CD8-positive, alpha-beta memory T cell (primary cell): ENCODE data around the gene SHMT2. TPM values are rescaled to one million over a fixed set of nuclear protein-coding genes. Genes with fewer than 3 reads are reported as not detected.

ENCODE experiments used
- CTCF ChIA-PET: fragments of 350-600 bp; sonication (Branson Sonifier 250); formaldehyde crosslinking; loops from one replicate; lab custom pipeline; 2021; ENCODE audit warnings: antibody characterized with exemption; lab: Charles Lee
- POLR2A ChIA-PET: fragments of 350-600 bp; sonication (Branson Sonifier 250); formaldehyde crosslinking; loops from one replicate; lab custom pipeline; 2021; ENCODE audit warnings: antibody characterized with exemption; lab: Charles Lee
- DNase-seq, 5 donors: peaks; one replicate each; pipeline versions ENCODE4 v3.0.0 to v3.0.0-alpha.2; 2020 to 2022; ENCODE audit warnings: mixed read lengths in 1 of 5
- H3K27ac ChIP-seq: one replicate; pipeline ENCODE4 v1.7.0; 2013; ENCODE audit warnings: low read depth, mild to moderate bottlenecking, low read length, moderate library complexity
- H3K27me3 ChIP-seq: 2 replicates; pipeline ENCODE4 v1.7.0; 2013; ENCODE audit warnings: low read length, mild to moderate bottlenecking; ENCODE audit not compliant: insufficient read depth, poor library complexity, severe bottlenecking
- H3K36me3 ChIP-seq: 2 replicates; pipeline ENCODE4 v1.7.0; 2013; ENCODE audit warnings: mild to moderate bottlenecking, low read length, moderate library complexity; ENCODE audit not compliant: insufficient read depth
- H3K4me1 ChIP-seq: 2 replicates; pipeline ENCODE4 v1.7.0; 2013; ENCODE audit warnings: mild to moderate bottlenecking, low read length, moderate library complexity; ENCODE audit not compliant: insufficient read depth
- H3K4me3 ChIP-seq: 2 replicates; pipeline ENCODE4 v1.7.0; 2013; ENCODE audit warnings: mild to moderate bottlenecking, low read length
- H3K9me3 ChIP-seq: 2 replicates; pipeline ENCODE4 v1.7.0; 2013; ENCODE audit warnings: mild to moderate bottlenecking, low read length
- H3K27ac Mint-ChIP-seq, 8 donors: one replicate each; pipeline ENCODE4 v1.8.0; 2020 to 2021; ENCODE audit warnings: mixed read lengths in 8 of 8, mild to moderate bottlenecking in 6 of 8, inconsistent platforms in 3 of 8, moderate library complexity in 3 of 8
- H3K27me3 Mint-ChIP-seq, 2 donors: one replicate each; pipeline ENCODE4 v1.8.0; 2020 to 2021; ENCODE audit warnings: mixed read lengths in 2 of 2, mild to moderate bottlenecking in 1 of 2, moderate library complexity in 1 of 2
- H3K36me3 Mint-ChIP-seq, 3 donors: one replicate each; pipeline ENCODE4 v1.8.0; 2020 to 2021; ENCODE audit warnings: mixed read lengths in 3 of 3, inconsistent platforms in 1 of 3, mild to moderate bottlenecking in 1 of 3
- H3K4me1 Mint-ChIP-seq, 3 donors: one replicate each; pipeline ENCODE4 v1.8.0; 2020 to 2021; ENCODE audit warnings: mixed read lengths in 3 of 3, inconsistent platforms in 1 of 3, mild to moderate bottlenecking in 1 of 3
- H3K4me3 Mint-ChIP-seq, 7 donors: one replicate each; pipeline ENCODE4 v1.8.0; 2020 to 2021; ENCODE audit warnings: mixed read lengths in 7 of 7, mild to moderate bottlenecking in 6 of 7, moderate library complexity in 4 of 7, inconsistent platforms in 2 of 7
- H3K9me3 Mint-ChIP-seq, 5 donors: one replicate each; pipeline ENCODE4 v1.8.0; 2020 to 2022; ENCODE audit warnings: mixed read lengths in 5 of 5, mild to moderate bottlenecking in 3 of 5, moderate library complexity in 2 of 5, inconsistent platforms in 1 of 5
- polyA plus RNA-seq: library from polyadenylated mRNA; unstranded; fragments of 300-500 nt; fragmentation: Illumina TruSeq; gene quantifications from one replicate; pipeline ENCODE4 v1.2.3, GENCODE V29; 2021
- total RNA-seq, 2 experiments: library from RNA; stranded (reverse); gene quantifications; one replicate each; pipeline ENCODE4 v1.2.3, GENCODE V29; 2021

SHMT2 gene
- total and polyA plus RNA-seq, 3 experiments from 2014 or later, result 34.7 to 352 (median 349) TPM

DNA sequence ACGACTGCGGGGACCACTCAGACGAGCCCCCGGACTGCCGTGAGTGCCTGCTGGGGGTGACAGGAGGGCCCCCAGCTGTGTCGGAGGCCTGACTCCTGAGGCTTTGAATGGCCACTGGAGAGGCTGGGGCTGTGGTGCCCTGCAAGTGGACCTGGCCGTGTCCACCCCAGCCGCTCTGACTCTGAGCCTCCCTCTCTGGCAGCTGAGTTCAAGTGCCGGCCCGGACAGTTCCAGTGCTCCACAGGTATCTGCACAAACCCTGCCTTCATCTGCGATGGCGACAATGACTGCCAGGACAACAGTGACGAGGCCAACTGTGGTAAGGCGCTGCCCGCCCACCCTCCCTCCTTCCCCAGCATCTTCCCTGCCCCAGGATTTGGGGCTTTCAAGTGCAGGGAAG is 29.0 kb upstream of the SHMT2 start:
- no peak overlapping the region for H3K4me3 ChIP-seq
- H3K27ac ChIP-seq, result no peak overlapping the region
- H3K4me1 ChIP-seq, result no peaks in the 10 kb centered on the region
- Mint-ChIP-seq H3K36me3 (peaks cover 0 to 5% (median 0%) of the 10 kb centered on the region in 3 donors), H3K27me3 (no peaks in the 10 kb centered on the region), H3K27ac (no peak overlapping the region), H3K4me3 (no peak overlapping the region), H3K4me1 (no peaks in the 10 kb centered on the region), H3K9me3 (peaks cover 0 to 2% (median 0%) of the 10 kb centered on the region in 5 donors)
- no peaks in the 10 kb centered on the region for H3K27me3 ChIP-seq
- ChIA-PET CTCF (no interaction called here), POLR2A (no interaction called here)
- no peaks in the 10 kb centered on the region for H3K36me3 ChIP-seq
- DNase-seq, result no peak
- no peaks in the 10 kb centered on the region for H3K9me3 ChIP-seq

DNA sequence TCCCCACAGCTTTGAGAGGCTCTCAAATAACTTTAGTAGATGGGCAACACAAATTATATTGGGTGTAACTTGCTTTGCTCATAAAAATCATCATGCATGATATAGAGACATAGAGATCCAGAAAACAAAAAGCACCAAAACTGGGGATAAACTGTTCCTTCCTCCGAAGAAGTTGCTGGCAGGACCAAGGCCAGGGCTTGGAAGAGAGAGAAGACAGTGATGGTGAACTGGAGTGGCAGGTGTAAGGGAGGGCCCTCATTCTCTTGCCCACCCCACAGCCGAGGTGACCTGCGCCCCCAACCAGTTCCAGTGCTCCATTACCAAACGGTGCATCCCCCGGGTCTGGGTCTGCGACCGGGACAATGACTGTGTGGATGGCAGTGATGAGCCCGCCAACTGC is 28.3 kb upstream of the SHMT2 start:
- CTCF ChIA-PET, result interaction anchor here (1.0 kb wide), 1 partner anchor 89 kb away, joined by 3 read pairs; no protein-coding TSS in a partner anchor
- Histone ChIP-seq H3K4me3 (no peak overlapping the region), H3K27ac (no peak overlapping the region), H3K9me3 (no peaks in the 10 kb centered on the region), H3K36me3 (no peaks in the 10 kb centered on the region), H3K4me1 (no peaks in the 10 kb centered on the region), H3K27me3 (no peaks in the 10 kb centered on the region)
- Mint-ChIP-seq H3K4me1 (no peaks in the 10 kb centered on the region), H3K27me3 (no peaks in the 10 kb centered on the region), H3K27ac (no peak overlapping the region), H3K36me3 (peaks cover 0 to 4% (median 0%) of the 10 kb centered on the region in 3 donors), H3K9me3 (peaks cover 0 to 2% (median 0%) of the 10 kb centered on the region in 5 donors), H3K4me3 (no peak overlapping the region)
- no peak for DNase-seq
- POLR2A ChIA-PET, result no interaction called here

DNA sequence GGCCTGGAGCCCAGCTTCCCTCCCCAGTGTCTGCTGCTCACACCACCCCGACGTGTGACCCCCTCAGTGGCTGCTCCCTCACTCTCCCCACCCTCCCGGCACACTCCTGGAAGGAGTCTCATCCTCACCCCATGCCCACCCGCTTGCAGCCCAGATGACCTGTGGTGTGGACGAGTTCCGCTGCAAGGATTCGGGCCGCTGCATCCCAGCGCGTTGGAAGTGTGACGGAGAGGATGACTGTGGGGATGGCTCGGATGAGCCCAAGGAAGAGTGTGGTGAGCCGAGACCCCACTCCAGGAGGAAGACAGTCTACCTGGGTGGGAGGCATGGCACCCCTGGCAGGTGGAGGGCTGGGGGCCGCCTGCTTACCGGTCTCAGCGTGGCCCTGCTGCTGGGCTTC is 27.9 kb upstream of the SHMT2 start:
- Histone ChIP-seq H3K36me3 (no peaks in the 10 kb centered on the region), H3K4me1 (no peaks in the 10 kb centered on the region), H3K27me3 (no peaks in the 10 kb centered on the region), H3K4me3 (no peak overlapping the region), H3K9me3 (no peaks in the 10 kb centered on the region), H3K27ac (no peak overlapping the region)
- Mint-ChIP-seq H3K27ac (no peak overlapping the region), H3K36me3 (no peaks in the 10 kb centered on the region), H3K4me1 (no peaks in the 10 kb centered on the region), H3K9me3 (peaks cover 0 to 2% (median 0%) of the 10 kb centered on the region in 5 donors), H3K4me3 (no peak overlapping the region), H3K27me3 (no peaks in the 10 kb centered on the region)
- CTCF ChIA-PET, result interaction anchor here (1.0 kb wide), 1 partner anchor 90 kb away, joined by 3 read pairs; no protein-coding TSS in a partner anchor
- POLR2A ChIA-PET, result no interaction called here
- DNase-seq, result no peak

DNA sequence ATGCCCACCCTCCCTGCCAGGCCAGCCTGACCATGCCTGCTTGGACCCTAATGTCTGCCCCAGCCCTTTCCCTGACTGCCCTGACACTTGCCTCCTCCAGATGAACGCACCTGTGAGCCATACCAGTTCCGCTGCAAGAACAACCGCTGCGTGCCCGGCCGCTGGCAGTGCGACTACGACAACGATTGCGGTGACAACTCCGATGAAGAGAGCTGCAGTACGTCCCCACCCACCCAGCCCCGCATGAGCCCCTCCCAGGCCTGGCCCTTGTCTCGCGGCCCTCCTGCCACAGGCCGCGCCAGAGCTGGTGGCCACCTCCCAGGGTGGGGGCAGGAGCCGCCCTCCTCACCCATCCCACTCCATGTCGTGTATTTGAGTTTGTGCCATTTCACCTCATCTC is 27.2 kb upstream of the SHMT2 start:
- peak overlapping the region in 1 of 7 donors; percentile 42 for H3K4me3 Mint-ChIP-seq
- H3K27me3 Mint-ChIP-seq, result no peaks in the 10 kb centered on the region
- Histone ChIP-seq H3K4me3 (no peak overlapping the region), H3K36me3 (no peaks in the 10 kb centered on the region), H3K27ac (no peak overlapping the region), H3K27me3 (no peaks in the 10 kb centered on the region), H3K9me3 (no peaks in the 10 kb centered on the region), H3K4me1 (no peaks in the 10 kb centered on the region)
- no peaks in the 10 kb centered on the region for H3K4me1 Mint-ChIP-seq
- H3K27ac Mint-ChIP-seq, result no peak overlapping the region
- H3K36me3 Mint-ChIP-seq, result no peaks in the 10 kb centered on the region
- ChIA-PET POLR2A (no interaction called here), CTCF (interaction anchor here (1.0 kb wide), 1 partner anchor 91 kb away, joined by 3 read pairs; no protein-coding TSS in a partner anchor)
- DNase-seq, result no peak
- peaks cover 0 to 2% (median 0%) of the 10 kb centered on the region in 5 donors for H3K9me3 Mint-ChIP-seq

DNA sequence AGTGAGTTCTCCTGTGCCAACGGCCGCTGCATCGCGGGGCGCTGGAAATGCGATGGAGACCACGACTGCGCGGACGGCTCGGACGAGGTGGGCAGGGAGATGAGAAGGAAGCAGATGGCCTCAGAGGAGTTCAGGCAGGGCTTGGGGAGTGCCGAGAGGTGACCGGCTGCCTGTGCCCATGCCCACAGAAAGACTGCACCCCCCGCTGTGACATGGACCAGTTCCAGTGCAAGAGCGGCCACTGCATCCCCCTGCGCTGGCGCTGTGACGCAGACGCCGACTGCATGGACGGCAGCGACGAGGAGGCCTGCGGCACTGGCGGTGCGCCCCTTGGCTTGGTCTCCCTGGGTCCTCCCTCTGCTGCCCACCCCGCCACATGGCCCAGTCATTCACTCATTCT is 26.3 kb upstream of the SHMT2 start:
- Histone ChIP-seq H3K9me3 (no peaks in the 10 kb centered on the region), H3K27ac (no peak overlapping the region), H3K4me3 (no peak overlapping the region), H3K27me3 (no peaks in the 10 kb centered on the region), H3K36me3 (no peaks in the 10 kb centered on the region), H3K4me1 (no peaks in the 10 kb centered on the region)
- H3K4me3 Mint-ChIP-seq, result no peak overlapping the region
- H3K4me1 Mint-ChIP-seq, result no peaks in the 10 kb centered on the region
- H3K27me3 Mint-ChIP-seq, result no peaks in the 10 kb centered on the region
- peaks cover 0 to 2% (median 0%) of the 10 kb centered on the region in 5 donors for H3K9me3 Mint-ChIP-seq
- no peak overlapping the region for H3K27ac Mint-ChIP-seq
- H3K36me3 Mint-ChIP-seq, result no peaks in the 10 kb centered on the region
- DNase-seq, result no peak
- ChIA-PET CTCF (no interaction called here), POLR2A (no interaction called here)

DNA sequence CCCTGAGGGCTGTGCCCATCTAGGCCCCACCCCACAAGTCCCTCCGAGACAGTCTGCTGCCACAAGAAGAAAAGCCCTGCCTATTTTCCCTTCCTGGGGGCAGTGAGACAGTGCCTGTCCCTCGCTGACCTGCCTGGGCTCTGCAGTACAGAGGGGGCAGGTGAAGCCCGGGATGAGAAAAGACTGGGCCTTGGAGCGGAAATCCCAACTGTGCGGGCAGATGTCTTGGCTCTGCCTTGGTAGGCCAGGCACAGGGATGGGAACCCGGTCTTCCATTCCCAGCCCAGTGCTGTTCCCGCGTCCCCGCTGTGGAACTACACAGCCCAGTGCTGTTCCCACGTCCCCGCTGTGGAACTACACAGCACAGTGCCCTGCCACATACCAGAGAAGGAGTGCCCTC is 25.7 kb upstream of the SHMT2 start:
- Mint-ChIP-seq H3K36me3 (no peaks in the 10 kb centered on the region), H3K4me3 (no peak overlapping the region), H3K27me3 (no peaks in the 10 kb centered on the region), H3K9me3 (peaks cover 0 to 2% (median 0%) of the 10 kb centered on the region in 5 donors), H3K27ac (no peak overlapping the region), H3K4me1 (no peaks in the 10 kb centered on the region)
- Histone ChIP-seq H3K36me3 (no peaks in the 10 kb centered on the region), H3K27me3 (no peaks in the 10 kb centered on the region), H3K4me3 (no peak overlapping the region), H3K9me3 (no peaks in the 10 kb centered on the region), H3K4me1 (no peaks in the 10 kb centered on the region), H3K27ac (no peak overlapping the region)
- no peak for DNase-seq
- ChIA-PET POLR2A (no interaction called here), CTCF (no interaction called here)

DNA sequence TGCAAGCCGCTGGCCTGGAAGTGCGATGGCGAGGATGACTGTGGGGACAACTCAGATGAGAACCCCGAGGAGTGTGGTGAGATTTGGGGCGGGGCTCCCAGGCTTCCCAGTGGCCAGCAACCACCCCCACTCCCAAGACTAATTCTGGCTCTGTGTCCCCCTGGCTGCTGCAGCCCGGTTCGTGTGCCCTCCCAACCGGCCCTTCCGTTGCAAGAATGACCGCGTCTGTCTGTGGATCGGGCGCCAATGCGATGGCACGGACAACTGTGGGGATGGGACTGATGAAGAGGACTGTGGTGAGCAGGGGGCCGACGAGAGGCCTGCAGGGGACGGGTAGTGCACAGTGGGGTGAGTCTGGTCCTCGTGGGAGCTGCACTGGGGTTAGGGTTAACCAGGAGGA is 25.1 kb upstream of the SHMT2 start:
- Mint-ChIP-seq H3K27ac (peak overlapping the region in 1 of 8 donors; percentile 74), H3K36me3 (no peaks in the 10 kb centered on the region), H3K9me3 (peaks cover 0 to 2% (median 0%) of the 10 kb centered on the region in 5 donors), H3K4me1 (no peaks in the 10 kb centered on the region), H3K27me3 (peaks cover 0 to 2% of the 10 kb centered on the region in 2 donors), H3K4me3 (no peak overlapping the region)
- CTCF ChIA-PET, result no interaction called here
- Histone ChIP-seq H3K27ac (no peak overlapping the region), H3K9me3 (no peaks in the 10 kb centered on the region), H3K4me1 (no peaks in the 10 kb centered on the region), H3K4me3 (no peak overlapping the region), H3K36me3 (no peaks in the 10 kb centered on the region), H3K27me3 (no peaks in the 10 kb centered on the region)
- POLR2A ChIA-PET, result no interaction called here
- DNase-seq, result no peak

DNA sequence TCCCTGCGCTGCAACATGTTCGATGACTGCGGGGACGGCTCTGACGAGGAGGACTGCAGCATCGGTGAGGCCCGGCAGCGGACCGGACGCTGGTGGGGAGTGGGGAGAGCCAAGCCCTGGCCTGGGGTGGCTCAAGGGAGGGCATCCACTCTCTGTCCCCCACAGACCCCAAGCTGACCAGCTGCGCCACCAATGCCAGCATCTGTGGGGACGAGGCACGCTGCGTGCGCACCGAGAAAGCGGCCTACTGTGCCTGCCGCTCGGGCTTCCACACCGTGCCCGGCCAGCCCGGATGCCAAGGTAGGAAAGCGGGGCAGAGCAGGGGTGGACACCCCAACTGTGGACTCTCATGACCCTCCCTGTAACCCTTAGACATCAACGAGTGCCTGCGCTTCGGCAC is 24.3 kb upstream of the SHMT2 start:
- CTCF ChIA-PET, result no interaction called here
- peaks cover 0 to 2% (median 0%) of the 10 kb centered on the region in 5 donors for H3K9me3 Mint-ChIP-seq

More for the DNA sequence above, 24.3 kb upstream of the SHMT2 start:
- H3K27ac Mint-ChIP-seq, result no peak overlapping the region
- H3K27me3 Mint-ChIP-seq, result peaks cover 0 to 3% of the 10 kb centered on the region in 2 donors
- Histone ChIP-seq H3K27me3 (no peaks in the 10 kb centered on the region), H3K4me1 (no peaks in the 10 kb centered on the region), H3K9me3 (no peaks in the 10 kb centered on the region), H3K36me3 (no peaks in the 10 kb centered on the region), H3K27ac (no peak overlapping the region), H3K4me3 (no peak overlapping the region)
- H3K4me3 Mint-ChIP-seq, result no peak overlapping the region
- no peaks in the 10 kb centered on the region for H3K36me3 Mint-ChIP-seq
- POLR2A ChIA-PET, result no interaction called here
- no peak for DNase-seq
- no peaks in the 10 kb centered on the region for H3K4me1 Mint-ChIP-seq
